PC-9 (cell line): Measurements from ENCODE around the gene TTLL9.

Experiments
- CTCF ChIP-seq: fragments of 200-600 bp; sonication (generic); conservative IDR thresholded peaks from 2 replicates; pipeline ENCODE4 v1.6.1; 2017; ENCODE audit warnings: mixed run types, antibody characterized with exemption, mild to moderate bottlenecking, moderate library complexity
- EZH2 ChIP-seq: fragments of 200-600 bp; sonication (generic); IDR thresholded peaks from 2 replicates; pipeline ENCODE4 v1.8.0; 2017; ENCODE audit warnings: antibody characterized with exemption, low read depth

- TF ChIP-seq CTCF (no peak), EZH2 (no peak)
Observed at GRCh38 chr20:31954500-31954899, 84.1 kb downstream of the TTLL9 start.
